ENCODE data around the gene TNFRSF8. TPM values are rescaled to one million over a fixed set of nuclear protein-coding genes. Genes with fewer than 3 reads are reported as not detected.

TNFRSF8 gene
- total RNA-seq, 2 experiments from 2014 or later, result 0.14 TPM; not detected in 1

- no peaks in the 10 kb centered on the region for H3K9me3 ChIP-seq (ENCODE audit: control insufficient read depth in 1 of 2, insufficient read depth in 1 of 2, low read length in 2 of 2)
- peaks cover 35% of the 10 kb centered on the region for H3K4me1 ChIP-seq (ENCODE audit: insufficient read depth, low read length)
- no peaks in the 10 kb centered on the region for H3K36me3 ChIP-seq (ENCODE audit: insufficient read depth, low read length)
- no peaks in the 10 kb centered on the region for H3K9me3 Mint-ChIP-seq
- no peak for ATAC-seq (ENCODE audit: poor library complexity)
- TF ChIP-seq, protein P1, sequence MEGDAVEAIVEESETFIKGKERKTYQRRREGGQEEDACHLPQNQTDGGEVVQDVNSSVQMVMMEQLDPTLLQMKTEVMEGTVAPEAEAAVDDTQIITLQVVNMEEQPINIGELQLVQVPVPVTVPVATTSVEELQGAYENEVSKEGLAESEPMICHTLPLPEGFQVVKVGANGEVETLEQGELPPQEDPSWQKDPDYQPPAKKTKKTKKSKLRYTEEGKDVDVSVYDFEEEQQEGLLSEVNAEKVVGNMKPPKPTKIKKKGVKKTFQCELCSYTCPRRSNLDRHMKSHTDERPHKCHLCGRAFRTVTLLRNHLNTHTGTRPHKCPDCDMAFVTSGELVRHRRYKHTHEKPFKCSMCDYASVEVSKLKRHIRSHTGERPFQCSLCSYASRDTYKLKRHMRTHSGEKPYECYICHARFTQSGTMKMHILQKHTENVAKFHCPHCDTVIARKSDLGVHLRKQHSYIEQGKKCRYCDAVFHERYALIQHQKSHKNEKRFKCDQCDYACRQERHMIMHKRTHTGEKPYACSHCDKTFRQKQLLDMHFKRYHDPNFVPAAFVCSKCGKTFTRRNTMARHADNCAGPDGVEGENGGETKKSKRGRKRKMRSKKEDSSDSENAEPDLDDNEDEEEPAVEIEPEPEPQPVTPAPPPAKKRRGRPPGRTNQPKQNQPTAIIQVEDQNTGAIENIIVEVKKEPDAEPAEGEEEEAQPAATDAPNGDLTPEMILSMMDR (IDR thresholded peaks at IDR 0.05), result no peak
- H3K4me3 Mint-ChIP-seq, result no peak overlapping the region
- ChIA-PET POLR2A (interaction anchor here (1.1 to 1.7 kb wide), 3 partner anchors 10 to 38 kb away, joined by 3 to 9 read pairs (median 5); no protein-coding TSS in a partner anchor), CTCF (interaction anchor here (1.6 kb wide), 1 partner anchor 15 kb away, joined by 8 read pairs; no protein-coding TSS in a partner anchor)
- DNase-seq, result no peak
- no peak overlapping the region for H3K4me3 ChIP-seq (ENCODE audit: low read length)
- H3K4me1 Mint-ChIP-seq (ENCODE audit: low read depth), result peaks cover 20% of the 10 kb centered on the region
- no peak overlapping the region for H3K27ac Mint-ChIP-seq
- H3K36me3 Mint-ChIP-seq (ENCODE audit: low read depth), result no peaks in the 10 kb centered on the region
- H3K27me3 ChIP-seq (ENCODE audit: control insufficient read depth in 1 of 2, insufficient read depth in 2 of 2, low read length in 2 of 2), result no peaks in the 10 kb centered on the region
- H3K27me3 Mint-ChIP-seq, result no peaks in the 10 kb centered on the region
- intact Hi-C loops (cut with DNase I, micrococcal nuclease), result loop anchor here in 1 of 2 experiments (10.0 kb wide), 1 partner anchor 315 kb away; no protein-coding TSS in a partner anchor
- H3K27ac ChIP-seq (ENCODE audit: low read depth in 1 of 2, low read length in 2 of 2), result no peak overlapping the region
These were observed 76.9 kb downstream of the TNFRSF8 start for GRCh38 chr1:12140016-12140415.

DNA sequence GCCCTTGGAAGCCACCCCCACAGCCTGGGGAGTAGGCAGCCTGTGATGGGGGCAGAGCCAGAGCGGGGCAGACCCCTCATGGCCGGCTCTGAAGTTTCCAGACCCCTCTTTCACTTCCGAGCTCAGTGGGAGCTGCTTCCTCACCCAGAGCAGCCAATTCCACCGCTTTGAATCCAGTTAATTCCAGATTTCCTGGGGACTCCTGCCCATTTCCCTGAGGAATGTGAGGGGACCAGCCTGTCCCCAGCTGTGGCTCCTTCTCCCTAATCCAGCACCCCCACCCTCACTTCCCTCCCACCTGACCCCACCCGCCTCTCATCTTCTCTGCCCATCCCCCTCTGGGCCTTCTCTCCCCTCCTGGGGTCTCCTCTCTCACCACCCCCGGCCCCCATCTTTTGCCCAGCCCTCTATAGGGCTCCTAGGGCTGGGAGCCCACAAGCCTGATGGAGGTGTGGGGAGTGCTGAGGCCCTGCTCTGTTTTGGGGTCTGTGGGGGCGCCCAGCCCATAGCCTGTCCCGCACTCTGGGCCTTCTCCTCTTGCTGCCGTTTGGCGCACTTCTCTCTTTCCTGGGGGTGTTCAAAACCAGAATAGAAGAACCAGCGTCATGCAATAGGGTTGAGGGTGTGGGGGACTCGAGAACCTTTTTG is 77.5 kb downstream of the TNFRSF8 start:
- H3K9me3 Mint-ChIP-seq, result no peaks in the 10 kb centered on the region
- DNase-seq (no peak), ATAC-seq (ENCODE audit: poor library complexity) (no peak)
- POLR2A ChIA-PET, result interaction anchor here (1.1 to 1.5 kb wide), 2 partner anchors 10 to 16 kb away, joined by 3 to 5 read pairs; no protein-coding TSS in a partner anchor
- H3K9me3 ChIP-seq (ENCODE audit: control insufficient read depth in 1 of 2, insufficient read depth in 1 of 2, low read length in 2 of 2), result no peaks in the 10 kb centered on the region
- peaks cover 24% of the 10 kb centered on the region for H3K4me1 Mint-ChIP-seq (ENCODE audit: low read depth)
- TF ChIP-seq, protein P1 (IDR thresholded peaks at IDR 0.05), result no peak
- no peak overlapping the region for H3K4me3 ChIP-seq (ENCODE audit: low read length)
- H3K27ac ChIP-seq (ENCODE audit: low read depth in 1 of 2, low read length in 2 of 2), result no peak overlapping the region
- no peak overlapping the region for H3K4me3 Mint-ChIP-seq
- no peaks in the 10 kb centered on the region for H3K27me3 ChIP-seq (ENCODE audit: control insufficient read depth in 1 of 2, insufficient read depth in 2 of 2, low read length in 2 of 2)
- CTCF ChIA-PET, result no interaction called here
- intact Hi-C loops (cut with DNase I, micrococcal nuclease), result loop anchor here in 1 of 2 experiments (10.0 kb wide), 1 partner anchor 314 kb away; no protein-coding TSS in a partner anchor
- no peak overlapping the region for H3K27ac Mint-ChIP-seq
- H3K27me3 Mint-ChIP-seq, result no peaks in the 10 kb centered on the region
- H3K36me3 ChIP-seq (ENCODE audit: insufficient read depth, low read length), result no peaks in the 10 kb centered on the region
- no peaks in the 10 kb centered on the region for H3K36me3 Mint-ChIP-seq (ENCODE audit: low read depth)
- peaks cover 41% of the 10 kb centered on the region for H3K4me1 ChIP-seq (ENCODE audit: insufficient read depth, low read length)

DNA sequence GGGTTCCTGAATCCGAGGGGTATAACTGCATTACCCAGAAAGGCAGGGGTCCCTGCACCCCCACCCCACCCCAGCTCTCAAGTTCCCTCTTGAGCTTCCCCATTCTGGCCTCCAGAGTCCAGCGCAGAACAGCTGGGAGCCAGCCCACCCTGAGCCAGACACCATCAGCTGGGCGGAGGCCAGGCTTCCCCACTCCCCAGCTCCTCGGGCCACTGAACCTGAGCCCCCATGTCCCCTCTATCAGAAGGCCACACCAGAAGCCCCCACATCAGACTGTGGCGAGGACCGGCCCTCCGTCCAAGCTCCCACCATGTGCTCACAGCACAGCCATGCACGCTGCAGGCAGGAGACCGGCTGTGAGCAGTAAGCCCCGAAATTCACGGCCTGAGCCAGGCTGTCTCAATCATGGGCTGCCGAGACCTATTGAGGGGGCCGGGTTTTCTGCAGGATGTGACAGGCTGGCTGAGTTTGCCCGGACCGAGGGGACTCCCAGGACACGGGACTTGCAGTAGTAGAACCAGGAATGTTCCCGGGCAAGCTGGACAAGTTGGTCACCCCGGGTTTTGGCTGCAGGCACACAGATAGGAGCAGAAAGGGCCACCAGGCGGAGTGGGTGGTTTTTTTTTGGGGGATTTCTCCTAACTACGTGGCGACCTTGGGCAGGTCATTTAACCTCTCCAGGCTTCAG is 78.2 kb downstream of the TNFRSF8 start:
- ChIA-PET POLR2A (no interaction called here), CTCF (interaction anchor here (0.8 to 2.4 kb wide), 2 partner anchors 17 to 37 kb away, joined by 3 to 9 read pairs; no protein-coding TSS in a partner anchor)
- Histone ChIP-seq H3K27me3 (ENCODE audit: control insufficient read depth in 1 of 2, insufficient read depth in 2 of 2, low read length in 2 of 2) (no peaks in the 10 kb centered on the region), H3K36me3 (ENCODE audit: insufficient read depth, low read length) (no peaks in the 10 kb centered on the region), H3K4me3 (ENCODE audit: low read length) (no peak overlapping the region), H3K4me1 (ENCODE audit: insufficient read depth, low read length) (peaks cover 48% of the 10 kb centered on the region), H3K9me3 (ENCODE audit: control insufficient read depth in 1 of 2, insufficient read depth in 1 of 2, low read length in 2 of 2) (no peaks in the 10 kb centered on the region), H3K27ac (ENCODE audit: low read depth in 1 of 2, low read length in 2 of 2) (no peak overlapping the region)
- H3K27ac Mint-ChIP-seq, result no peak overlapping the region
- ATAC-seq (ENCODE audit: poor library complexity) (no peak), DNase-seq (no peak)
- intact Hi-C loops (cut with DNase I, micrococcal nuclease), result loop anchor here in 1 of 2 experiments (10.0 kb wide), 1 partner anchor 313 kb away; no protein-coding TSS in a partner anchor
- H3K36me3 Mint-ChIP-seq (ENCODE audit: low read depth), result no peaks in the 10 kb centered on the region
- peaks cover 27% of the 10 kb centered on the region for H3K4me1 Mint-ChIP-seq (ENCODE audit: low read depth)
- no peak overlapping the region for H3K4me3 Mint-ChIP-seq
- no peaks in the 10 kb centered on the region for H3K27me3 Mint-ChIP-seq
- no peaks in the 10 kb centered on the region for H3K9me3 Mint-ChIP-seq
- TF ChIP-seq, protein P1 (IDR thresholded peaks at IDR 0.05), result no peak

All from CD4-positive, alpha-beta T cell (primary cell).